Mucosa of descending colon (tissue), 3 donors: ENCODE measurements around the gene IFI27L1. TPM values are rescaled to one million over a fixed set of nuclear protein-coding genes. Genes with fewer than 3 reads are reported as not detected.

Source experiments
- ATAC-seq: fragments of 200-7000 bp; cut with Tn5 transposase; one replicate; pipeline ENCODE4 v1.9.1; 2020; ENCODE audit warnings: mild to moderate bottlenecking, moderate library complexity
- DNase-seq, 3 donors: peaks; one replicate each; pipeline ENCODE4 v3.0.0-alpha.2; 2020
- H3K36me3 ChIP-seq: fragments of 200-600 bp; one replicate; pipeline ENCODE4 v1.8.0; 2021; ENCODE audit warnings: low read depth, mild to moderate bottlenecking
- H3K4me1 ChIP-seq: fragments of 200-600 bp; one replicate; pipeline ENCODE4 v1.8.0; 2021; ENCODE audit warnings: low read depth, mild to moderate bottlenecking
- H3K4me3 ChIP-seq: fragments of 200-600 bp; one replicate; pipeline ENCODE4 v1.8.0; 2021; ENCODE audit warnings: mild to moderate bottlenecking
- H3K9me3 ChIP-seq: fragments of 200-600 bp; one replicate; pipeline ENCODE4 v1.8.0; 2021; ENCODE audit warnings: mild to moderate bottlenecking
- CTCF ChIP-seq: fragments of 200-600 bp; IDR thresholded peaks from one replicate; pipeline ENCODE4 v1.8.0; 2022; ENCODE audit warnings: antibody characterized with exemption, mild to moderate bottlenecking
- intact Hi-C, 2 donors: fragments of 100-400 bp; cut with DNase I in 1 of 2; cut with micrococcal nuclease in 1 of 2; formaldehyde crosslinking; loops; one replicate each; pipeline versions ENCODE4 v1.11.0 to v1.11.1; 2022; cut with DNase I, micrococcal nuclease
- total RNA-seq, 3 donors: library from RNA; stranded (reverse); fragmentation: NEBNext Ultra II Directional in 2 of 3; extraction: Animal tissue kit (Norgen Biotek cat#: 25700) in 2 of 3; gene quantifications; one replicate each; pipeline versions ENCODE4 v1.2.1 to v1.2.4, GENCODE V29; 2021 to 2023
- donor health status: DM: no; HTN: no; CAD: no; lungs with moderate emphysema.
- donor health status: DM: no; HTN: no; CAD: no.
- donor health status: DM: no; HTN: yes; CAD: no.

IFI27L1 gene
- total RNA-seq, 3 donors from 2014 or later, result 19.9 to 29.9 (median 20.6) TPM

GRCh38 chr14:94045101-94045500 is 36.0 kb upstream of the IFI27L1 start:
- ATAC-seq (no peak), DNase-seq (peak in 1 of 3 donors; percentile 16)
- TF ChIP-seq CTCF, result no peak
- Histone ChIP-seq H3K4me1 (no peaks in the 10 kb centered on the region), H3K36me3 (no peaks in the 10 kb centered on the region), H3K4me3 (no peak overlapping the region), H3K9me3 (no peaks in the 10 kb centered on the region)
- intact Hi-C loops, result no loop called here

GRCh38 chr14:94045563-94046345 is 35.4 kb upstream of the IFI27L1 start:
- no peaks in the 10 kb centered on the region for H3K9me3 ChIP-seq
- no peak overlapping the region for H3K4me3 ChIP-seq
- H3K36me3 ChIP-seq, result no peaks in the 10 kb centered on the region
- H3K4me1 ChIP-seq, result no peaks in the 10 kb centered on the region
- TF ChIP-seq CTCF, result no peak
- intact Hi-C loops, result no loop called here
- peak in 1 of 3 donors; percentile 19 for DNase-seq
- ATAC-seq, result no peak

GRCh38 chr14:94046696-94047250 is 34.3 kb upstream of the IFI27L1 start:
- intact Hi-C loops, result no loop called here
- Histone ChIP-seq H3K36me3 (no peaks in the 10 kb centered on the region), H3K4me3 (no peak overlapping the region), H3K9me3 (no peaks in the 10 kb centered on the region), H3K4me1 (no peaks in the 10 kb centered on the region)
- DNase-seq (no peak), ATAC-seq (no peak)
- no peak for TF ChIP-seq CTCF

GRCh38 chr14:94047581-94047980 is 33.5 kb upstream of the IFI27L1 start:
- intact Hi-C loops, result no loop called here
- Histone ChIP-seq H3K4me3 (no peak overlapping the region), H3K4me1 (no peaks in the 10 kb centered on the region), H3K36me3 (no peaks in the 10 kb centered on the region), H3K9me3 (no peaks in the 10 kb centered on the region)
- ATAC-seq (no peak), DNase-seq (no peak)
- TF ChIP-seq CTCF, result no peak

GRCh38 chr14:94048691-94049624 is 32.2 kb upstream of the IFI27L1 start:
- Histone ChIP-seq H3K9me3 (no peaks in the 10 kb centered on the region), H3K36me3 (no peaks in the 10 kb centered on the region), H3K4me3 (no peak overlapping the region), H3K4me1 (no peaks in the 10 kb centered on the region)
- no peak for DNase-seq
- no peak for TF ChIP-seq CTCF
- intact Hi-C loops, result no loop called here
- ATAC-seq, result no peak
